Measurements from ENCODE around the gene ASB13. TPM values are rescaled to one million over a fixed set of nuclear protein-coding genes. Genes with fewer than 3 reads are reported as not detected.
A peak's percentile ranks its signal among the peaks of the same experiment; 100 is the strongest.

Gene ASB13
- polyA plus RNA-seq, 4 donors: 29.2 to 155 (median 71.0) TPM

GRCh38 chr10:5647507-5648240 lies 18.7 kb downstream of the ASB13 start:
- H3K4me3 ChIP-seq (ENCODE audit: low read depth in 1 of 3, low read length in 3 of 3): no peak overlapping the region
- DNase-seq (no peak), FAIRE-seq (no peak)
- WGBS, 3 donors: 78 to 84% (median 81%) methylated on average over 11 of the region's 11 CpGs
- H3K4me1 ChIP-seq (ENCODE audit: control insufficient read depth in 3 of 3, insufficient read depth in 2 of 3, low read depth in 1 of 3, low read length in 2 of 3): peaks cover 0 to 24% (median 2%) of the 10 kb centered on the region in 3 donors
- H3K9me3 ChIP-seq (ENCODE audit: control insufficient read depth in 2 of 2, insufficient read depth in 1 of 2, low read depth in 1 of 2, low read length in 1 of 2): no peaks in the 10 kb centered on the region
- no peaks in the 10 kb centered on the region for H3K27me3 ChIP-seq (ENCODE audit: control insufficient read depth in 3 of 3, insufficient read depth in 3 of 3, low read length in 3 of 3)
- no peak overlapping the region for H3K27ac ChIP-seq (ENCODE audit: low read depth in 1 of 3, low read length in 2 of 3)
- H3K36me3 ChIP-seq (ENCODE audit: control insufficient read depth in 3 of 3, insufficient read depth in 2 of 3, low read depth in 1 of 3, low read length in 3 of 3): peaks cover 6 to 74% (median 10%) of the 10 kb centered on the region in 3 donors

- Histone ChIP-seq H3K27ac (ENCODE audit: low read depth in 1 of 3, low read length in 2 of 3) (peak overlapping the region; percentile 36 to 82 (median 73)), H3K4me1 (ENCODE audit: control insufficient read depth in 3 of 3, insufficient read depth in 2 of 3, low read depth in 1 of 3, low read length in 2 of 3) (peaks cover 0 to 24% (median 0%) of the 10 kb centered on the region in 3 donors), H3K4me3 (ENCODE audit: low read depth in 1 of 3, low read length in 3 of 3) (no peak overlapping the region), H3K27me3 (ENCODE audit: control insufficient read depth in 3 of 3, insufficient read depth in 3 of 3, low read length in 3 of 3) (no peaks in the 10 kb centered on the region), H3K36me3 (ENCODE audit: control insufficient read depth in 3 of 3, insufficient read depth in 2 of 3, low read depth in 1 of 3, low read length in 3 of 3) (peaks cover 10 to 76% (median 11%) of the 10 kb centered on the region in 3 donors), H3K9me3 (ENCODE audit: control insufficient read depth in 2 of 2, insufficient read depth in 1 of 2, low read depth in 1 of 2, low read length in 1 of 2) (no peaks in the 10 kb centered on the region)
- DNase-seq (no peak), FAIRE-seq (no peak)
- WGBS, 3 donors: 69 to 85% (median 73%) methylated on average over 21 of the region's 21 CpGs
Observed at GRCh38 chr10:5645944-5646617, 20.3 kb downstream of the ASB13 start.

- no peaks in the 10 kb centered on the region for H3K9me3 ChIP-seq (ENCODE audit: control insufficient read depth in 2 of 2, insufficient read depth in 1 of 2, low read depth in 1 of 2, low read length in 1 of 2)
- no peak for FAIRE-seq
- H3K27ac ChIP-seq (ENCODE audit: low read depth in 1 of 3, low read length in 2 of 3): peak overlapping the region; percentile 17 to 82 (median 73)
- H3K4me3 ChIP-seq (ENCODE audit: low read depth in 1 of 3, low read length in 3 of 3): no peak overlapping the region
- peaks cover 10 to 76% (median 11%) of the 10 kb centered on the region in 3 donors for H3K36me3 ChIP-seq (ENCODE audit: control insufficient read depth in 3 of 3, insufficient read depth in 2 of 3, low read depth in 1 of 3, low read length in 3 of 3)
- DNase-seq: peak; percentile 90 to 95
- H3K4me1 ChIP-seq (ENCODE audit: control insufficient read depth in 3 of 3, insufficient read depth in 2 of 3, low read depth in 1 of 3, low read length in 2 of 3): peaks cover 0 to 24% (median 0%) of the 10 kb centered on the region in 3 donors
- no peaks in the 10 kb centered on the region for H3K27me3 ChIP-seq (ENCODE audit: control insufficient read depth in 3 of 3, insufficient read depth in 3 of 3, low read length in 3 of 3)
- WGBS, 3 donors: 10 to 39% (median 30%) methylated on average over 11 of the region's 11 CpGs
Observed at GRCh38 chr10:5645375-5645774, 21.0 kb downstream of the ASB13 start.

GRCh38 chr10:5644930-5645329 lies 21.5 kb downstream of the ASB13 start:
- WGBS, 3 donors: 31 to 62% (median 44%) methylated on average over 6 of the region's 6 CpGs
- Histone ChIP-seq H3K4me3 (ENCODE audit: low read depth in 1 of 3, low read length in 3 of 3) (no peak overlapping the region), H3K4me1 (ENCODE audit: control insufficient read depth in 3 of 3, insufficient read depth in 2 of 3, low read depth in 1 of 3, low read length in 2 of 3) (peaks cover 0 to 24% (median 0%) of the 10 kb centered on the region in 3 donors), H3K36me3 (ENCODE audit: control insufficient read depth in 3 of 3, insufficient read depth in 2 of 3, low read depth in 1 of 3, low read length in 3 of 3) (peaks cover 14 to 76% (median 14%) of the 10 kb centered on the region in 3 donors), H3K27me3 (ENCODE audit: control insufficient read depth in 3 of 3, insufficient read depth in 3 of 3, low read length in 3 of 3) (no peaks in the 10 kb centered on the region), H3K27ac (ENCODE audit: low read depth in 1 of 3, low read length in 2 of 3) (peak overlapping the region; percentile 60 to 74 (median 73)), H3K9me3 (ENCODE audit: control insufficient read depth in 2 of 2, insufficient read depth in 1 of 2, low read depth in 1 of 2, low read length in 1 of 2) (no peaks in the 10 kb centered on the region)
- peak; percentile 26 for FAIRE-seq
- no peak for DNase-seq

- no peaks in the 10 kb centered on the region for H3K27me3 ChIP-seq (ENCODE audit: control insufficient read depth in 3 of 3, insufficient read depth in 3 of 3, low read length in 3 of 3)
- 73 to 88% (median 86%) methylated on average over 8 of the region's 8 CpGs for WGBS, 3 donors
- peaks cover 12 to 76% (median 19%) of the 10 kb centered on the region in 3 donors for H3K36me3 ChIP-seq (ENCODE audit: control insufficient read depth in 3 of 3, insufficient read depth in 2 of 3, low read depth in 1 of 3, low read length in 3 of 3)
- peak overlapping the region in 2 of 3 donors; percentile 30 to 60 for H3K27ac ChIP-seq (ENCODE audit: low read depth in 1 of 3, low read length in 2 of 3)
- H3K4me1 ChIP-seq (ENCODE audit: control insufficient read depth in 3 of 3, insufficient read depth in 2 of 3, low read depth in 1 of 3, low read length in 2 of 3): peaks cover 0 to 24% (median 0%) of the 10 kb centered on the region in 3 donors
- no peak overlapping the region for H3K4me3 ChIP-seq (ENCODE audit: low read depth in 1 of 3, low read length in 3 of 3)
- no peaks in the 10 kb centered on the region for H3K9me3 ChIP-seq (ENCODE audit: control insufficient read depth in 2 of 2, insufficient read depth in 1 of 2, low read depth in 1 of 2, low read length in 1 of 2)
- DNase-seq (no peak), FAIRE-seq (no peak)
Observed at GRCh38 chr10:5643346-5644067, 22.9 kb downstream of the ASB13 start.

GRCh38 chr10:5641501-5641900 lies 24.9 kb downstream of the ASB13 start:
- Histone ChIP-seq H3K4me1 (ENCODE audit: control insufficient read depth in 3 of 3, insufficient read depth in 2 of 3, low read depth in 1 of 3, low read length in 2 of 3) (peaks cover 0 to 19% (median 0%) of the 10 kb centered on the region in 3 donors), H3K9me3 (ENCODE audit: control insufficient read depth in 2 of 2, insufficient read depth in 1 of 2, low read depth in 1 of 2, low read length in 1 of 2) (no peaks in the 10 kb centered on the region), H3K4me3 (ENCODE audit: low read depth in 1 of 3, low read length in 3 of 3) (no peak overlapping the region), H3K27me3 (ENCODE audit: control insufficient read depth in 3 of 3, insufficient read depth in 3 of 3, low read length in 3 of 3) (no peaks in the 10 kb centered on the region), H3K27ac (ENCODE audit: low read depth in 1 of 3, low read length in 2 of 3) (no peak overlapping the region), H3K36me3 (ENCODE audit: control insufficient read depth in 3 of 3, insufficient read depth in 2 of 3, low read depth in 1 of 3, low read length in 3 of 3) (peaks cover 11 to 64% (median 18%) of the 10 kb centered on the region in 3 donors)
- WGBS, 3 donors: 93 to 96% (median 93%) methylated on average over 25 of the region's 25 CpGs
- FAIRE-seq (no peak), DNase-seq (no peak)

- 77 to 84% (median 78%) methylated on average over 13 of the region's 13 CpGs for WGBS, 3 donors
- no peaks in the 10 kb centered on the region for H3K9me3 ChIP-seq (ENCODE audit: control insufficient read depth in 2 of 2, insufficient read depth in 1 of 2, low read depth in 1 of 2, low read length in 1 of 2)
- H3K4me1 ChIP-seq (ENCODE audit: control insufficient read depth in 3 of 3, insufficient read depth in 2 of 3, low read depth in 1 of 3, low read length in 2 of 3): peaks cover 0 to 9% (median 0%) of the 10 kb centered on the region in 3 donors
- FAIRE-seq (no peak), DNase-seq (no peak)
- no peak overlapping the region for H3K27ac ChIP-seq (ENCODE audit: low read depth in 1 of 3, low read length in 2 of 3)
- H3K4me3 ChIP-seq (ENCODE audit: low read depth in 1 of 3, low read length in 3 of 3): no peak overlapping the region
- no peaks in the 10 kb centered on the region for H3K27me3 ChIP-seq (ENCODE audit: control insufficient read depth in 3 of 3, insufficient read depth in 3 of 3, low read length in 3 of 3)
- peaks cover 11 to 56% (median 18%) of the 10 kb centered on the region in 3 donors for H3K36me3 ChIP-seq (ENCODE audit: control insufficient read depth in 3 of 3, insufficient read depth in 2 of 3, low read depth in 1 of 3, low read length in 3 of 3)
Observed at GRCh38 chr10:5640501-5640900, 25.9 kb downstream of the ASB13 start.

- Histone ChIP-seq H3K27me3 (ENCODE audit: control insufficient read depth in 3 of 3, insufficient read depth in 3 of 3, low read length in 3 of 3) (no peaks in the 10 kb centered on the region), H3K36me3 (ENCODE audit: control insufficient read depth in 3 of 3, insufficient read depth in 2 of 3, low read depth in 1 of 3, low read length in 3 of 3) (peaks cover 11 to 54% (median 18%) of the 10 kb centered on the region in 3 donors), H3K9me3 (ENCODE audit: control insufficient read depth in 2 of 2, insufficient read depth in 1 of 2, low read depth in 1 of 2, low read length in 1 of 2) (no peaks in the 10 kb centered on the region), H3K4me3 (ENCODE audit: low read depth in 1 of 3, low read length in 3 of 3) (no peak overlapping the region), H3K4me1 (ENCODE audit: control insufficient read depth in 3 of 3, insufficient read depth in 2 of 3, low read depth in 1 of 3, low read length in 2 of 3) (peaks cover 0 to 7% (median 0%) of the 10 kb centered on the region in 3 donors), H3K27ac (ENCODE audit: low read depth in 1 of 3, low read length in 2 of 3) (no peak overlapping the region)
- WGBS, 3 donors: 88 to 96% (median 91%) methylated on average over 12 of the region's 12 CpGs
- FAIRE-seq (no peak), DNase-seq (no peak)
Observed at GRCh38 chr10:5640036-5640435, 26.4 kb downstream of the ASB13 start.
